ENCODE data around the gene RFX3. TPM values are rescaled to one million over a fixed set of nuclear protein-coding genes. Genes with fewer than 3 reads are reported as not detected.

Gene RFX3
- total RNA-seq, 1 donor from 2014 or later = 18.5 TPM

- TF ChIP-seq CTCF (IDR thresholded peaks at IDR 0.05; ENCODE audit: unreplicated experiment) = no peak
- Mint-ChIP-seq H3K4me1 (ENCODE audit: unreplicated experiment) (no peaks in the 10 kb centered on the region), H3K27me3 (ENCODE audit: unreplicated experiment) (no peaks in the 10 kb centered on the region), H3K27ac (ENCODE audit: unreplicated experiment) (no peak overlapping the region), H3K4me3 (ENCODE audit: unreplicated experiment) (no peak overlapping the region), H3K36me3 (ENCODE audit: low read depth, unreplicated experiment) (no peaks in the 10 kb centered on the region), H3K9me3 (ENCODE audit: unreplicated experiment) (no peaks in the 10 kb centered on the region)
- DNase-seq (ENCODE audit: low spot score) = no peak
Measured at GRCh38 chr9:3290231-3290840, 235.5 kb downstream of the RFX3 start.

- Mint-ChIP-seq H3K27ac (ENCODE audit: unreplicated experiment) (no peak overlapping the region), H3K9me3 (ENCODE audit: unreplicated experiment) (no peaks in the 10 kb centered on the region), H3K36me3 (ENCODE audit: low read depth, unreplicated experiment) (no peaks in the 10 kb centered on the region), H3K4me3 (ENCODE audit: unreplicated experiment) (no peak overlapping the region), H3K4me1 (ENCODE audit: unreplicated experiment) (no peaks in the 10 kb centered on the region), H3K27me3 (ENCODE audit: unreplicated experiment) (no peaks in the 10 kb centered on the region)
- DNase-seq (ENCODE audit: low spot score) = no peak
- TF ChIP-seq CTCF (IDR thresholded peaks at IDR 0.05; ENCODE audit: unreplicated experiment) = no peak
Measured at GRCh38 chr9:3288686-3289085, 237.1 kb downstream of the RFX3 start.

GRCh38 chr9:3285365-3286161 is 240.2 kb downstream of the RFX3 start:
- Mint-ChIP-seq H3K9me3 (ENCODE audit: unreplicated experiment) (no peaks in the 10 kb centered on the region), H3K4me3 (ENCODE audit: unreplicated experiment) (no peak overlapping the region), H3K36me3 (ENCODE audit: low read depth, unreplicated experiment) (no peaks in the 10 kb centered on the region), H3K4me1 (ENCODE audit: unreplicated experiment) (no peaks in the 10 kb centered on the region), H3K27ac (ENCODE audit: unreplicated experiment) (no peak overlapping the region), H3K27me3 (ENCODE audit: unreplicated experiment) (peaks cover 5% of the 10 kb centered on the region)
- no peak for DNase-seq (ENCODE audit: low spot score)
- TF ChIP-seq CTCF (IDR thresholded peaks at IDR 0.05; ENCODE audit: unreplicated experiment) = no peak

GRCh38 chr9:3282365-3282764 is 243.4 kb downstream of the RFX3 start:
- H3K9me3 Mint-ChIP-seq (ENCODE audit: unreplicated experiment) = no peaks in the 10 kb centered on the region
- no peak for TF ChIP-seq CTCF (IDR thresholded peaks at IDR 0.05; ENCODE audit: unreplicated experiment)
- no peak overlapping the region for H3K27ac Mint-ChIP-seq (ENCODE audit: unreplicated experiment)

GRCh38 chr9:3281399-3281798 is 244.4 kb downstream of the RFX3 start:
- Mint-ChIP-seq H3K27ac (ENCODE audit: unreplicated experiment) (no peak overlapping the region), H3K9me3 (ENCODE audit: unreplicated experiment) (no peaks in the 10 kb centered on the region), H3K36me3 (ENCODE audit: low read depth, unreplicated experiment) (no peaks in the 10 kb centered on the region), H3K27me3 (ENCODE audit: unreplicated experiment) (peaks cover 5% of the 10 kb centered on the region), H3K4me1 (ENCODE audit: unreplicated experiment) (peaks cover 3% of the 10 kb centered on the region), H3K4me3 (ENCODE audit: unreplicated experiment) (no peak overlapping the region)
- DNase-seq (ENCODE audit: low spot score) = no peak
- TF ChIP-seq CTCF (IDR thresholded peaks at IDR 0.05; ENCODE audit: unreplicated experiment) = no peak

More at GRCh38 chr9:3282365-3282764, 243.4 kb downstream of the RFX3 start:
- no peak overlapping the region for H3K4me3 Mint-ChIP-seq (ENCODE audit: unreplicated experiment)
- peaks cover 5% of the 10 kb centered on the region for H3K27me3 Mint-ChIP-seq (ENCODE audit: unreplicated experiment)
- H3K4me1 Mint-ChIP-seq (ENCODE audit: unreplicated experiment) = peaks cover 3% of the 10 kb centered on the region
- DNase-seq (ENCODE audit: low spot score) = no peak
- no peaks in the 10 kb centered on the region for H3K36me3 Mint-ChIP-seq (ENCODE audit: low read depth, unreplicated experiment)
